AG10803 (cell line): Measurements from ENCODE around the gene TACC3.

Experiments
- DNase-seq: peaks from one replicate; pipeline ENCODE4 v3.0.0; 2010; ENCODE audit warnings: low read depth
- H3K4me3 ChIP-seq: 2 replicates; pipeline ENCODE4 v1.5.1; 2011; ENCODE audit warnings: mild to moderate bottlenecking, low read length, control low read depth
- TF ChIP-seq, protein P1 (sequence below): conservative IDR thresholded peaks from 2 replicates; pipeline ENCODE4 v1.5.1; 2011; ENCODE audit warnings: mild to moderate bottlenecking, low read length, control low read depth, inconsistent platforms

The TACC3 gene

DNA sequence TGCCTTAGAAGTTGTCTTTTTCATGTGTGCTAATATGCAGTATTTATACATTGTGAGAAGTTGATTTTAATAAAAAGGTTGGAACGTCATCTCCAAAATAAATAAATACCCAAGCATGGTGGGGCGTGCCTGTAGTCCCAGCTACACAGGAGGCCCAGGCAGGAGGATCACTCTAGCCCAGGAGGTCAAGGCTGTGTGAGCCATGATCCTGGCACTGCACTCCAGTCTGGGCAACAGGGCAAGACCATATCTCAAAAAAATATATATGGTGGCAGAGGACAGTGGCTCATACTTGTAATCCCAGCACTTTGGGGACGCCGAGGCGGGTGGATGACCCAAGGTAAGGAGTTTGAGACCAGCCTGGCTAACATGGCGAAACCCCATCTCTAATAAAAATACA lies 15.6 kb upstream of the TACC3 start:
- TF ChIP-seq, protein P1, sequence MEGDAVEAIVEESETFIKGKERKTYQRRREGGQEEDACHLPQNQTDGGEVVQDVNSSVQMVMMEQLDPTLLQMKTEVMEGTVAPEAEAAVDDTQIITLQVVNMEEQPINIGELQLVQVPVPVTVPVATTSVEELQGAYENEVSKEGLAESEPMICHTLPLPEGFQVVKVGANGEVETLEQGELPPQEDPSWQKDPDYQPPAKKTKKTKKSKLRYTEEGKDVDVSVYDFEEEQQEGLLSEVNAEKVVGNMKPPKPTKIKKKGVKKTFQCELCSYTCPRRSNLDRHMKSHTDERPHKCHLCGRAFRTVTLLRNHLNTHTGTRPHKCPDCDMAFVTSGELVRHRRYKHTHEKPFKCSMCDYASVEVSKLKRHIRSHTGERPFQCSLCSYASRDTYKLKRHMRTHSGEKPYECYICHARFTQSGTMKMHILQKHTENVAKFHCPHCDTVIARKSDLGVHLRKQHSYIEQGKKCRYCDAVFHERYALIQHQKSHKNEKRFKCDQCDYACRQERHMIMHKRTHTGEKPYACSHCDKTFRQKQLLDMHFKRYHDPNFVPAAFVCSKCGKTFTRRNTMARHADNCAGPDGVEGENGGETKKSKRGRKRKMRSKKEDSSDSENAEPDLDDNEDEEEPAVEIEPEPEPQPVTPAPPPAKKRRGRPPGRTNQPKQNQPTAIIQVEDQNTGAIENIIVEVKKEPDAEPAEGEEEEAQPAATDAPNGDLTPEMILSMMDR: no peak
- DNase-seq: no peak
- H3K4me3 ChIP-seq: no peak overlapping the region

DNA sequence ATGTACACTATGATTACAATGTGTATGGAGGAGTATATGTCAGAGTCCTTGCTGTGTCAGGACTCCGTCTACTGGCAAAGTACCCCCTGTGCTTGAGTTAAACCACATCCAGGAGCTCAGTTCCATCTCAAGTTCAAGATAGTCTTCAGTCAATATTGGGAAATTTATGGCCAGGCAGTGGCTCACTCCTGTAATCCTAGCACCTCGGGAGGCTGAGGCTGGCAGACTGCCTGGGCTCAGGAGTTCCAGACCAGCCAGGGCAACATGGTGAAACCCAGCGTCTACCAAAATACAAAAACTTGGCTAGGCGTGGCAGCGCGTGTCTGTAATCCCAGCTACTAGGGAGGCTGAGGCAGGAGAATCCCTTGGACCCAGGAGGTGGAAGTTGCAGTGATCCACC lies 15.0 kb upstream of the TACC3 start:
- no peak for DNase-seq
- TF ChIP-seq, protein P1: no peak
- H3K4me3 ChIP-seq: no peak overlapping the region

DNA sequence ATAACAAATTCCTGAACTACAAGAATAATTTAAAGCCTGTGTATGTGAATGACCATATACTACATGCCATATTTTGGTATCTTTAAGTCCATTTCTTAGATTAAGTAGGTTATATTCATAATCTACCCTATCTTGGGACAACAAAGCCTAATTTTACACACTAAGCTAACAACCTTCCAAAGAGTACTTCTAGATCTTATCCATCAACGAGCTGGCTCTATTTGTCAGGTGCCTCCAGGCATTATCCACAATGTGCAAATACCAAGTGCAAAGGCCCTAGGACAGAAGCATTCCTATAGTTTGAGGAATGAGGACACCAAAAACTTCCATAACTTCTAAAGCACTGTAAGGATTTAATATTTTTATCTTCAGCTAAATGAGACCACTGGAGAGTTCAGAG lies 12.7 kb upstream of the TACC3 start:
- TF ChIP-seq, protein P1: no peak
- DNase-seq: no peak
- no peak overlapping the region for H3K4me3 ChIP-seq

DNA sequence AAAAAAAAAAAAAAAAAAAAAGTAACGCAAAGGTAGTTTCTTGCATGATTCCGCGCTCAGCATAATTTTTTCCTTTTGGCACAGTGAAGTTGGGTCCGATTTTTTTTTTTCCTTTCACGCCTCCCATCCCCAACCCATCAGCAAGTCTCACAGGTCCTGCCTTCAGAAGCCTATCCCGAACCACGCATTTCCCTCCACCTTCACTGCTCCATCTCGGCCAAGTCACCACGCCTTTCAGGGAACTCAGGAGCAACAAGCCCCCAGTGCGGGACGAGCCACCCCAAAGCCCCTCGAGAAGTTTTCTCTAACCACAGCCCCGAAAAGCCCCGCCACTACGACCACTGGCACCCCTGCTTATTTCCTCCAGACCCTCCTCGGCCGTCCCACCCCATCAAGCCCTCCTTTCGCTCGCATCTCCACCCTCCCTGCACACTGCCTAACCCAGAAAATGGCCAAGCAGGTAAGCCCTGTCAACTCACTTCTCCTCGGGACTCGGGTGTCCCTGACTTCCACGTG lies 10.2 kb upstream of the TACC3 start:
- H3K4me3 ChIP-seq: peak overlapping the region; percentile 97
- TF ChIP-seq, protein P1: no peak
- DNase-seq: no peak

DNA sequence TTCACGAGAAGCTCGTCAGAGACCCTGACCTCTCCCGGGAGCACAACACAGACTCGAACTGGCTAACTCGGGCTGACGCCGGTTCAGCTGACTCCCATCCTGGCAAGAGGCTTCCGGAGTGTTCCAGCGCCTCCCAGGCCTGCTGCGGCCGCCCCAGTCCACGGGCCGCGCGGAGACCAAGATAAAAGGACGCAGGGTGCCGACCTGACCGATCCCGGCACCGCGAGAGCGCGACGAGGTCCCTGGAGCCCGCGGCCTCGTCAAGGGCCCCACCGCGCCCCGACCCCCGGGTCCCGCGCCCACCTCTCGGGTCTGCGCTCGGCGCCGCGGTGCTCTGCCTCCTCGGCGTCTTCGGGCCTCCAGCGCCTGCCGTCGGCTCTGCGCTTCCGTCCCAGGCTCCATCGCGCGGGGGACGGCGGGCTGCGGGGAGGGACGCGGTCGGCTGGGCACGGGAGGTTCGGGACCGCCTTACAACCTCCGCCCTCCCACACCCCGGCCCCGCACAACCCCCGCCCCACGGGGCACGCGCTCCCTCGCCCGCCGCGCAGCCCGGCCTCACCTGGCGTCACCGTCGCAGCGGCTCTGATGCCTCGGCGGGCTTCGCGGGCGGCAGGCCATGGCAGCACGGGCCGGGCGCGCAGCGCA lies 9.6 kb upstream of the TACC3 start:
- DNase-seq: peak; percentile 59
- TF ChIP-seq, protein P1: no peak
- H3K4me3 ChIP-seq: peak overlapping the region; percentile 97

DNA sequence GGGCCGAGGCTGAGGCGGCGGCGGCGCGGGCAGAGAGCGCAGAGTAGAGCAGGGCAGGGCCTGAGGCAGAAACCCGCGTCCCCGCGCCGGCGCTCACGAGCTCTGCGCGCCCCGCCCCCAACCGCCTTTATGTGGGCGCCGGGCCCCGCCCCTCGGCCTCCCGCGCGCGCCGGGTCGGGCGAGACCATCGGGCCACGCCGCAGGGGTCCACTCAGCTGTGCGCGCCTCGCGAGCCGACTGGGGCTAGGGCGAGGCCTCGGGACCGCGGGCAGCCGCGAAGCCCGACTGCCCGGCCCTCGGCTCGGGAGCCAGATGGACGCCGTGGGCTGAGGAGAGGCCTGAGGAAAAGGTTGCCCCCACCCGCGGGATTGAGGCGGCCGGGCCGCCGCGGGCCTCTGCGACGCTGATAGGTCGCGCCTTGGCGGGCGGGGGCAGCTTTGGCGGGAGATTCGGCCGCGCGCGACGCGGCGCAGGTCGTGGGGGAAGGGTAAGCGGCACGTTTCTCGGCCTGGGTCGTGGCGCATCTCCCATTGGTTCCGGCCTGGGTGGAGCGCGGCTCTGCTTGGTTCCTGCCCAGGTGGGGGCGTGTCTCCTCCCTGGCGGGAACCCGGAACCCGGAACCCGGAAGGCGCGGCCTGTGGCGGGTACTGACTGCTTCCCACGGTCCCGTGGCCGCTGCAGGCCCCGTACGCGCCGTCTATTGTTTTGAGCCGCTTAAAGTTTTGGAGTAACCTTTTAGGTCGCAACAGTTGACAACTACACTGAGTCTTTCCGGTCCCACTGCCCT lies 8.9 kb upstream of the TACC3 start, which contains the start of gene SLBP:
Gene SLBP (minus strand): TSS at position 104 of the 787 bp plus-strand sequence. CDS start 131 bp downstream, outside the sequence.
- peak; percentile 88 for DNase-seq
- peak within 1 kb of the TSS; percentile 97 for H3K4me3 ChIP-seq
- TF ChIP-seq, protein P1: no peak
